Measurements from ENCODE around the gene CAPS.

Gene CAPS

DNA sequence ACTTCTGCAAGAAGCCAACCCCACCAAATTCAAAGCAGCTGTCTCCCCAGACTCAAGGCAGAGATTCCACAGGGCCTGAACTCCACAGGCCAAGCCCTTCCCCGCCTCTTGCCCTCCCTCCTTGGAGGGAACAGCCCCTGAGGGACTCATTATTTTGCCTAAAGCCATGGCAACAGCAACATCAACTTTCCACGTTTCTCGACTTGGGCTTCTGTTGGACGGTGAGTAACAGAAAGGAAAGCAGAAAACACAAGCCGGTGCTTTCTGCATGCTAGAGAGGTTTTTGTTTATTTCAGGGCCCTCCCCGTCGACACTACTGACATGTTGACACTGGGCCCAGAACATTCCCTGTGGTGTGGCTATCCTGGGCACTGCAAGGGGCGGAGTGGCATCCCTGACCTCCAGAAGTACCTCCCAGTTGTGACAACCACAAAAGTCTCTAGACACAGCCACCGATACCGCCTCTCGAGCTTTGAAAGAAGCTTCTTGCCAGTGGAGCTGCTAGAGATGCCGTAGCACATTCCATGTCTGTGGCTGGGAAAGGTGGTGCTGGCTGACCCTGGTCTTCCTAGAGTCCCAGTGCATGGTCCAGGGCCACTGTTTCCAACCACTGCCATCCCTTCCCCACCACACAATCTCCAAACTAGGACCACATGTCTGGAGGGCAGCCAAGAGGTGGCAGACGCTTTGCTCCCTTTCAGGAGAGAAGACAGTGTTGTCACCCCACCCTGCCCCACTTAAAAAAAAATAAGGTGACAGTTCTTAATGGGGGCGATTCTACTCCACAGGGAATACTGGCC lies 12.8 kb downstream of the CAPS start:
- Histone ChIP-seq H3K9ac (ENCODE audit: low read length) (no peak overlapping the region), H3K9me3 (ENCODE audit: insufficient read depth, low read length) (no peaks in the 10 kb centered on the region), H3K4me1 (ENCODE audit: low read length) (peaks cover 20% of the 10 kb centered on the region), H3K27me3 (ENCODE audit: low read depth, low read length) (no peaks in the 10 kb centered on the region), H4K20me1 (ENCODE audit: insufficient read depth, low read length) (peaks cover 15% of the 10 kb centered on the region), H3K4me2 (ENCODE audit: low read length) (peak overlapping the region; percentile 34; the same call in 1 of the 2 replicates), H3K4me3 (ENCODE audit: low read length) (no peak overlapping the region), H3K36me3 (replicated peaks; ENCODE audit: low read depth, low read length) (peaks cover 76% of the 10 kb centered on the region), H2AFZ (ENCODE audit: low read depth, low read length) (no peak overlapping the region), H3K79me2 (ENCODE audit: low read length) (no peaks in the 10 kb centered on the region), H3K27ac (ENCODE audit: low read length) (peak overlapping the region; percentile 58)
- TF ChIP-seq EZH2phosphoT487 (IDR thresholded peaks at IDR 0.05; ENCODE audit: low read depth): no peak
- TF ChIP-seq, protein P1, sequence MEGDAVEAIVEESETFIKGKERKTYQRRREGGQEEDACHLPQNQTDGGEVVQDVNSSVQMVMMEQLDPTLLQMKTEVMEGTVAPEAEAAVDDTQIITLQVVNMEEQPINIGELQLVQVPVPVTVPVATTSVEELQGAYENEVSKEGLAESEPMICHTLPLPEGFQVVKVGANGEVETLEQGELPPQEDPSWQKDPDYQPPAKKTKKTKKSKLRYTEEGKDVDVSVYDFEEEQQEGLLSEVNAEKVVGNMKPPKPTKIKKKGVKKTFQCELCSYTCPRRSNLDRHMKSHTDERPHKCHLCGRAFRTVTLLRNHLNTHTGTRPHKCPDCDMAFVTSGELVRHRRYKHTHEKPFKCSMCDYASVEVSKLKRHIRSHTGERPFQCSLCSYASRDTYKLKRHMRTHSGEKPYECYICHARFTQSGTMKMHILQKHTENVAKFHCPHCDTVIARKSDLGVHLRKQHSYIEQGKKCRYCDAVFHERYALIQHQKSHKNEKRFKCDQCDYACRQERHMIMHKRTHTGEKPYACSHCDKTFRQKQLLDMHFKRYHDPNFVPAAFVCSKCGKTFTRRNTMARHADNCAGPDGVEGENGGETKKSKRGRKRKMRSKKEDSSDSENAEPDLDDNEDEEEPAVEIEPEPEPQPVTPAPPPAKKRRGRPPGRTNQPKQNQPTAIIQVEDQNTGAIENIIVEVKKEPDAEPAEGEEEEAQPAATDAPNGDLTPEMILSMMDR (IDR thresholded peaks at IDR 0.05; ENCODE audit: low read depth, low read length): no peak

DNA sequence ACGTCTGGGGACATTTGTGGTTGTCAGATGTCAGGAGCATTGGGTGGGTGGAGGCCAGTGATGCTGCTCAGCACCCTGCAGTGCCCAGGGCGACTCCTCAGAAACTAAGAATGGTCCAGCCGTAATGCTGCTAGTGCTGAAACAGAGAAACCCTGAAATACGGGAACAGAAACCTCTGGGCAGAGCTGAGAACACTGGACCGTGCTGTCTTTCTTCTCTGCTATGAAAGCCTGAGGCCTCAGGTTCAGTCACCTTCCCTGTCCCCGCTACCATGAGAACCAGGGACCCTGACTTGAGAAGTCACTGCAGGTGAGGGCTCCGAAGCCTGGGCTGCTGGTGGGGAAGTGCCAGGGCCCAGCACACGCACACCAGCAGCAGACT lies 13.4 kb downstream of the CAPS start:
- H3K36me3 ChIP-seq (replicated peaks; ENCODE audit: low read depth, low read length): peaks cover 76% of the 10 kb centered on the region
- no peak overlapping the region for H3K4me3 ChIP-seq (ENCODE audit: low read length)
- no peak overlapping the region for H2AFZ ChIP-seq (ENCODE audit: low read depth, low read length)
- peak overlapping the region; percentile 0; the same call in 1 of the 2 replicates for H3K9ac ChIP-seq (ENCODE audit: low read length)
- H3K27ac ChIP-seq (ENCODE audit: low read length): peak overlapping the region; percentile 58
- peak overlapping the region; percentile 34 for H3K4me2 ChIP-seq (ENCODE audit: low read length)
- TF ChIP-seq EZH2phosphoT487 (IDR thresholded peaks at IDR 0.05; ENCODE audit: low read depth): no peak
- H3K79me2 ChIP-seq (ENCODE audit: low read length): no peaks in the 10 kb centered on the region
- no peaks in the 10 kb centered on the region for H3K9me3 ChIP-seq (ENCODE audit: insufficient read depth, low read length)
- H3K27me3 ChIP-seq (ENCODE audit: low read depth, low read length): no peaks in the 10 kb centered on the region
- H4K20me1 ChIP-seq (ENCODE audit: insufficient read depth, low read length): peaks cover 14% of the 10 kb centered on the region; the same call in 1 of the 2 replicates
- H3K4me1 ChIP-seq (ENCODE audit: low read length): peaks cover 20% of the 10 kb centered on the region

DNA sequence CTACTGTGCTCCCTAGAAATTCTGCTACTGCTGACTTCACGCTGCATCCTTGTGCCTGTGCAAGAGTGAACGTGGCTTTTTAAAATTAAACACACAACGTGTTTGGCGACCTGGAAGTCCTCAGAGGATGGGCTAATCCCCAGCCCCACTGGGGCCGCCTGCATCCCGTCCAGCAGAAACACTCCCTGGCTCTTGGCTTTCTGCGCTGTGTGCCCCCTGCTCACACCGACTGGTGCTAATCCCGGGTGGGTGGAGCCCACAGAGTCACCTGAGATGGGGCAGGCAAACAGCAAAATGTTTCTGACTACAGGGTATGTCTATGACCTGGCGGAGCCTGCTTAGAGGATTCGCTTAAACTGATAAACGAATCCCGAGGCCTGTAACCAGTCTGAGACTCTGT lies 15.1 kb downstream of the CAPS start:
- Histone ChIP-seq H3K4me1 (ENCODE audit: low read length) (peaks cover 20% of the 10 kb centered on the region), H3K9ac (ENCODE audit: low read length) (no peak overlapping the region), H2AFZ (ENCODE audit: low read depth, low read length) (no peak overlapping the region), H3K27me3 (ENCODE audit: low read depth, low read length) (no peaks in the 10 kb centered on the region), H3K79me2 (ENCODE audit: low read length) (peaks cover 4% of the 10 kb centered on the region; the same call in 1 of the 2 replicates), H4K20me1 (ENCODE audit: insufficient read depth, low read length) (peaks cover 20% of the 10 kb centered on the region), H3K4me2 (ENCODE audit: low read length) (no peak overlapping the region), H3K27ac (ENCODE audit: low read length) (no peak overlapping the region), H3K9me3 (ENCODE audit: insufficient read depth, low read length) (no peaks in the 10 kb centered on the region), H3K4me3 (ENCODE audit: low read length) (no peak overlapping the region), H3K36me3 (replicated peaks; ENCODE audit: low read depth, low read length) (peaks cover 78% of the 10 kb centered on the region)
- no peak for TF ChIP-seq EZH2phosphoT487 (IDR thresholded peaks at IDR 0.05; ENCODE audit: low read depth)
- TF ChIP-seq, protein P1 (IDR thresholded peaks at IDR 0.05; ENCODE audit: low read depth, low read length): no peak

DNA sequence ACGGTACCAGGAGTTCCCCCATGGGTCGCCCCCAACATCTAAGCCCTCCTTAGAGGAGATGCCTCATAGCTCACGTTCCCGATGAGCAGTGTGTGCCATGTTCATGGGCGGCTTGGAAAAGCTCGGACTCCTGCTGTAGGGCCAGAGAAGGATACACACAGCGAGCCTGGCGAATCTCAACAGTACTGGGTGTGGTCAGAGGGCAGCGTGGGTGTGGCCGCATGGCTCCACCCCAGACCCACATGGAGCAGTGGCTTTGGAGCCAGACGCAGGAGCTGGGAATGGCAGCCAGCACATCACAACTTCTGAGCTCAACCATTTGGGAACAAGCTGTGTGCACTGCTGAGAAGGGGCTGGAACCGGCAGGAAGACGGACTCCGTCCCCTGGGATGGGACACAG lies 15.6 kb downstream of the CAPS start:
- Histone ChIP-seq H3K27me3 (ENCODE audit: low read depth, low read length) (no peaks in the 10 kb centered on the region), H3K4me1 (ENCODE audit: low read length) (peaks cover 20% of the 10 kb centered on the region), H3K9me3 (ENCODE audit: insufficient read depth, low read length) (no peaks in the 10 kb centered on the region), H3K79me2 (ENCODE audit: low read length) (peaks cover 4% of the 10 kb centered on the region; the same call in 1 of the 2 replicates), H3K27ac (ENCODE audit: low read length) (no peak overlapping the region), H3K9ac (ENCODE audit: low read length) (no peak overlapping the region), H3K4me3 (ENCODE audit: low read length) (no peak overlapping the region), H3K36me3 (replicated peaks; ENCODE audit: low read depth, low read length) (peaks cover 75% of the 10 kb centered on the region), H2AFZ (ENCODE audit: low read depth, low read length) (no peak overlapping the region), H4K20me1 (ENCODE audit: insufficient read depth, low read length) (peaks cover 20% of the 10 kb centered on the region), H3K4me2 (ENCODE audit: low read length) (no peak overlapping the region)
- no peak for TF ChIP-seq EZH2phosphoT487 (IDR thresholded peaks at IDR 0.05; ENCODE audit: low read depth)
- TF ChIP-seq, protein P1 (IDR thresholded peaks at IDR 0.05; ENCODE audit: low read depth, low read length): no peak
